ENCODE measurements around the gene KAT8. TPM values are rescaled to one million over a fixed set of nuclear protein-coding genes. Genes with fewer than 3 reads are reported as not detected.

The KAT8 gene
- total and polyA plus RNA-seq, 9 of the 15 experiments (the other 6 are each of a cell fraction or from before 2014, with no cell fraction given), result 10.0 to 98.5 (median 76.4) TPM

DNA sequence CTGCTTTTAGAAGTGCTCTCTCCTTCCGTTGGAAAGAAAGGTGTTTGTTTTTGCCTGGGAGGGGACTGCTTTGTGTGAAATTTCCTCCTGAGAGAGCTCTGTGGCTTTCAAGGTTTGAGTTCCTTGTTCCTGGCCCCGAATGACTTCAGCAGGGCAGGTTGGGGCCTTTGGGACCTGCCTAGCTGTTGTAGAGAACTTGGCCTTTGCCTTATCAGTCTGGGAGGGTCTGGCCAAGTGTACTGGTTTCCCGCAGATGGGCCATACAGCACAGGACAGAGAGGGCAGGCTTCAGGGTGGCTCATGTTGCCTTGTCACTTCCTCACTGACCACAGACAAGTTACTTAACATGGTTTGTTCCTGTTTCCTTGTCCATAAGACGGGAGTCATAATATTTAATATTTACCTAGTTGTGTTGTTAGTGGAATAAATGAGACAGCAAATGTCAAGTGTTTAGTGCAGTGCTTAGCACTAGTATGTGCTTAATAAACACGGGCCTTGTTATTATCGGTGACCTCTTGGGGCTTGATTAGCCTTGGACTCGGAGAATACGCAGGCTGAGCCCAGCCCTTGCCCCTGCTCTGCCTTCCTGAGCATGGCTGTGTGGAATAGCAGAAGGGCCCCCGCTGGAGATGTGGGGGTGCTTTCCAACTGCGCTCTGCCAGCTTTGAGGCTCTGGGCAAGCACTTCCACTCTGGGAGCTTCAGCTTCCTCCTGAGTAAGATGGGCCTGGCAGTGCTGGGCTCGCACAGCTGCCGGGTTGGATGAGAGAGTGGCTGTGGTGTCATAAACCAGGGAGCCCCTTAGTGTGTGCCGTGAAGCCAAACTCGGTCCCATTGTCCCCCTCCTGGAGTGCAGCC, 11.5 kb downstream of the KAT8 start (continued):
- TF ChIP-seq DMBX1 (CRISPR knock-in tag; IDR thresholded peaks at IDR 0.05; ENCODE audit: borderline replicate concordance) (peak; percentile 49; the same call in 1 of the 2 replicates), BHLHE40 (IDR thresholded peaks at IDR 0.05; ENCODE audit: low read length) (peak; percentile 44; the same call in 1 of the 2 replicates), SMARCA4 (IDR thresholded peaks at IDR 0.05) (peak; percentile 58), SAP30 (IDR thresholded peaks at IDR 0.05; ENCODE audit: borderline replicate concordance, insufficient read depth, low read depth, low read length, poor library complexity, severe bottlenecking) (no peak), C11orf30 (IDR thresholded peaks at IDR 0.05; ENCODE audit: low read depth) (0 out of 2 replicates have a peak, but pooled peaks have one; percentile 15), SIX5 (IDR thresholded peaks at IDR 0.05; ENCODE audit: borderline replicate concordance in 1 of 2, insufficient read depth in 1 of 2, low read depth in 1 of 2, low read length in 2 of 2) (no peak), BRD9 (IDR thresholded peaks at IDR 0.05; ENCODE audit: low read depth, partially characterized antibody) (no peak), SIN3B (IDR thresholded peaks at IDR 0.05; ENCODE audit: low read depth) (no peak), SP1 (CRISPR knock-in tag; IDR thresholded peaks at IDR 0.05) (peak; percentile 45; the same call in 1 of the 2 replicates), MYNN (IDR thresholded peaks at IDR 0.05) (no peak; the same call in 1 of the 2 replicates), MYNN (CRISPR knock-in tag; IDR thresholded peaks at IDR 0.05) (no peak), SAFB2 (IDR thresholded peaks at IDR 0.05; ENCODE audit: borderline replicate concordance, low read depth, low read length, severe bottlenecking) (no peak), ZC3H11A (IDR thresholded peaks at IDR 0.05; ENCODE audit: low read depth, low read length) (no peak), SRF (CRISPR knock-in tag; IDR thresholded peaks at IDR 0.05) (peak in 1 of 2 experiments; percentile 76; a peak in 1 of 4 replicates), BRF1 (IDR thresholded peaks at IDR 0.05; ENCODE audit: borderline replicate concordance, extremely low read depth, insufficient read length) (no peak), NFE2 (IDR thresholded peaks at IDR 0.05; ENCODE audit: low read depth) (peak; percentile 82)
- TF ChIP-seq, protein P1, sequence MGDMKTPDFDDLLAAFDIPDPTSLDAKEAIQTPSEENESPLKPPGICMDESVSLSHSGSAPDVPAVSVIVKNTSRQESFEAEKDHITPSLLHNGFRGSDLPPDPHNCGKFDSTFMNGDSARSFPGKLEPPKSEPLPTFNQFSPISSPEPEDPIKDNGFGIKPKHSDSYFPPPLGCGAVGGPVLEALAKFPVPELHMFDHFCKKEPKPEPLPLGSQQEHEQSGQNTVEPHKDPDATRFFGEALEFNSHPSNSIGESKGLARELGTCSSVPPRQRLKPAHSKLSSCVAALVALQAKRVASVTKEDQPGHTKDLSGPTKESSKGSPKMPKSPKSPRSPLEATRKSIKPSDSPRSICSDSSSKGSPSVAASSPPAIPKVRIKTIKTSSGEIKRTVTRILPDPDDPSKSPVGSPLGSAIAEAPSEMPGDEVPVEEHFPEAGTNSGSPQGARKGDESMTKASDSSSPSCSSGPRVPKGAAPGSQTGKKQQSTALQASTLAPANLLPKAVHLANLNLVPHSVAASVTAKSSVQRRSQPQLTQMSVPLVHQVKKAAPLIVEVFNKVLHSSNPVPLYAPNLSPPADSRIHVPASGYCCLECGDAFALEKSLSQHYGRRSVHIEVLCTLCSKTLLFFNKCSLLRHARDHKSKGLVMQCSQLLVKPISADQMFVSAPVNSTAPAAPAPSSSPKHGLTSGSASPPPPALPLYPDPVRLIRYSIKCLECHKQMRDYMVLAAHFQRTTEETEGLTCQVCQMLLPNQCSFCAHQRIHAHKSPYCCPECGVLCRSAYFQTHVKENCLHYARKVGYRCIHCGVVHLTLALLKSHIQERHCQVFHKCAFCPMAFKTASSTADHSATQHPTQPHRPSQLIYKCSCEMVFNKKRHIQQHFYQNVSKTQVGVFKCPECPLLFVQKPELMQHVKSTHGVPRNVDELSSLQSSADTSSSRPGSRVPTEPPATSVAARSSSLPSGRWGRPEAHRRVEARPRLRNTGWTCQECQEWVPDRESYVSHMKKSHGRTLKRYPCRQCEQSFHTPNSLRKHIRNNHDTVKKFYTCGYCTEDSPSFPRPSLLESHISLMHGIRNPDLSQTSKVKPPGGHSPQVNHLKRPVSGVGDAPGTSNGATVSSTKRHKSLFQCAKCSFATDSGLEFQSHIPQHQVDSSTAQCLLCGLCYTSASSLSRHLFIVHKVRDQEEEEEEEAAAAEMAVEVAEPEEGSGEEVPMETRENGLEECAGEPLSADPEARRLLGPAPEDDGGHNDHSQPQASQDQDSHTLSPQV (IDR thresholded peaks at IDR 0.05), result peak; percentile 85
- TF ChIP-seq, protein P2, sequence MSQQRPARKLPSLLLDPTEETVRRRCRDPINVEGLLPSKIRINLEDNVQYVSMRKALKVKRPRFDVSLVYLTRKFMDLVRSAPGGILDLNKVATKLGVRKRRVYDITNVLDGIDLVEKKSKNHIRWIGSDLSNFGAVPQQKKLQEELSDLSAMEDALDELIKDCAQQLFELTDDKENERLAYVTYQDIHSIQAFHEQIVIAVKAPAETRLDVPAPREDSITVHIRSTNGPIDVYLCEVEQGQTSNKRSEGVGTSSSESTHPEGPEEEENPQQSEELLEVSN (IDR thresholded peaks at IDR 0.05; ENCODE audit: borderline replicate concordance in 1 of 2, extremely low read depth in 1 of 2, insufficient read depth in 1 of 2, insufficient read length in 1 of 2, low read depth in 1 of 2, low read length in 1 of 2, poor library complexity in 1 of 2, severe bottlenecking in 1 of 2), result peak in 1 of 2 experiments; percentile 21
- TF ChIP-seq, protein P3, sequence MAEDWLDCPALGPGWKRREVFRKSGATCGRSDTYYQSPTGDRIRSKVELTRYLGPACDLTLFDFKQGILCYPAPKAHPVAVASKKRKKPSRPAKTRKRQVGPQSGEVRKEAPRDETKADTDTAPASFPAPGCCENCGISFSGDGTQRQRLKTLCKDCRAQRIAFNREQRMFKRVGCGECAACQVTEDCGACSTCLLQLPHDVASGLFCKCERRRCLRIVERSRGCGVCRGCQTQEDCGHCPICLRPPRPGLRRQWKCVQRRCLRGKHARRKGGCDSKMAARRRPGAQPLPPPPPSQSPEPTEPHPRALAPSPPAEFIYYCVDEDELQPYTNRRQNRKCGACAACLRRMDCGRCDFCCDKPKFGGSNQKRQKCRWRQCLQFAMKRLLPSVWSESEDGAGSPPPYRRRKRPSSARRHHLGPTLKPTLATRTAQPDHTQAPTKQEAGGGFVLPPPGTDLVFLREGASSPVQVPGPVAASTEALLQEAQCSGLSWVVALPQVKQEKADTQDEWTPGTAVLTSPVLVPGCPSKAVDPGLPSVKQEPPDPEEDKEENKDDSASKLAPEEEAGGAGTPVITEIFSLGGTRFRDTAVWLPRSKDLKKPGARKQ (CRISPR knock-in tag; IDR thresholded peaks at IDR 0.05), result no peak
